RWPE2 (cell line): Measurements from ENCODE around the gene FOXP3.
"Not testable (repeated sequence)": the region's sequence is repeated elsewhere in the genome, so short reads cannot be mapped to it uniquely, and the experiment has no call there.

ENCODE experiments used
- ATAC-seq: fragments of 200-7000 bp; cut with Tn5 transposase; 3 replicates; pipeline ENCODE4 v1.9.1; 2021; ENCODE audit warnings: low read depth
- DNase-seq: peaks from one replicate; pipeline ENCODE4 v3.0.0-alpha.2; 2020; ENCODE audit warnings: low spot score
- H3K27ac ChIP-seq: fragments of 450-650 bp; 2 replicates; pipeline ENCODE4 v1.5.1; 2017; ENCODE audit warnings: mild to moderate bottlenecking; ENCODE audit not compliant: poor library complexity, severe bottlenecking
- H3K27me3 ChIP-seq: fragments of 250-450 bp; sonication (Bioruptor Pico); 2 replicates; pipeline ENCODE4 v1.5.1; 2021; ENCODE audit warnings: mild to moderate bottlenecking, moderate library complexity; ENCODE audit not compliant: insufficient read depth, poor library complexity, severe bottlenecking
- H3K36me3 ChIP-seq: fragments of 250-450 bp; sonication (Bioruptor Pico); 2 replicates; pipeline ENCODE4 v1.5.1; 2020; ENCODE audit warnings: low read depth, mild to moderate bottlenecking, moderate library complexity
- H3K4me1 ChIP-seq: fragments of 250-450 bp; sonication (Bioruptor Pico); 2 replicates; pipeline ENCODE4 v1.5.1; 2021; ENCODE audit warnings: mild to moderate bottlenecking, moderate library complexity; ENCODE audit not compliant: insufficient read depth, poor library complexity, severe bottlenecking
- H3K4me3 ChIP-seq: fragments of 250-450 bp; sonication (Bioruptor Pico); 2 replicates; pipeline ENCODE4 v1.5.1; 2021; ENCODE audit warnings: mild to moderate bottlenecking, moderate library complexity; ENCODE audit not compliant: severe bottlenecking
- H3K9me3 ChIP-seq: fragments of 250-450 bp; sonication (Bioruptor Pico); 2 replicates; pipeline ENCODE4 v1.5.1; 2021; ENCODE audit warnings: mild to moderate bottlenecking, moderate library complexity; ENCODE audit not compliant: severe bottlenecking
- CTCF ChIP-seq: fragments of 450-650 bp; IDR thresholded peaks from one replicate; pipeline ENCODE4 v1.5.1; 2017; ENCODE audit warnings: mild to moderate bottlenecking, moderate library complexity; ENCODE audit not compliant: poor library complexity, severe bottlenecking

Gene FOXP3

GRCh38 chrX:49308604-49309269, 44.2 kb upstream of the FOXP3 start:
- Histone ChIP-seq H3K9me3 (no peaks in the 10 kb centered on the region), H3K27ac (no peak overlapping the region), H3K4me3 (no peak overlapping the region), H3K27me3 (no peaks in the 10 kb centered on the region), H3K36me3 (no peaks in the 10 kb centered on the region), H3K4me1 (no peaks in the 10 kb centered on the region)
- DNase-seq (no peak), ATAC-seq (no peak)
- no peak for TF ChIP-seq CTCF

- ATAC-seq, H3K9me3 ChIP-seq, H3K27ac ChIP-seq, H3K27me3 ChIP-seq, H3K4me1 ChIP-seq, H3K36me3 ChIP-seq, DNase-seq, H3K4me3 ChIP-seq: not testable (repeated sequence)
These were observed 43.3 kb upstream of the FOXP3 start for GRCh38 chrX:49307775-49308174.

GRCh38 chrX:49303346-49303745, 38.8 kb upstream of the FOXP3 start, which contains the start of gene GAGE10:
TSS of gene GAGE10 (plus strand) at chrX:49303646. CDS start at chrX:49304860, 1,214 bp downstream.
- Histone ChIP-seq H3K9me3 (no peaks in the 10 kb centered on the region), H3K36me3 (no peaks in the 10 kb centered on the region), H3K27ac (no peak within 1 kb of the TSS), H3K4me3 (no peak within 1 kb of the TSS), H3K4me1 (no peaks in the 10 kb centered on the region), H3K27me3 (no peaks in the 10 kb centered on the region)
- DNase-seq (no peak), ATAC-seq (no peak)
- no peak for TF ChIP-seq CTCF

- H3K27ac ChIP-seq: no peak overlapping the region
- no peak for TF ChIP-seq CTCF
- H3K4me1 ChIP-seq: no peaks in the 10 kb centered on the region
- no peak overlapping the region for H3K4me3 ChIP-seq
- H3K27me3 ChIP-seq: no peaks in the 10 kb centered on the region
- no peak for DNase-seq
- no peaks in the 10 kb centered on the region for H3K36me3 ChIP-seq
- no peak for ATAC-seq
- H3K9me3 ChIP-seq: no peaks in the 10 kb centered on the region
These were observed 36.2 kb upstream of the FOXP3 start for GRCh38 chrX:49300703-49301102.

GRCh38 chrX:49299293-49299692, 34.8 kb upstream of the FOXP3 start:
- ATAC-seq, H3K27me3 ChIP-seq, DNase-seq, H3K4me3 ChIP-seq, H3K27ac ChIP-seq, H3K36me3 ChIP-seq, H3K4me1 ChIP-seq, H3K9me3 ChIP-seq: not testable (repeated sequence)
